HG02571 (cell line): Measurements from ENCODE around the gene SKI.
"Not testable (repeated sequence)": the region's sequence is repeated elsewhere in the genome, so short reads cannot be mapped to it uniquely, and the experiment has no call there.

Experiments
- ATAC-seq: cut with Tn5 transposase; IDR thresholded peaks from one replicate; pipeline ENCODE4 v1.9.1; 2021; ENCODE audit warnings: mild to moderate bottlenecking, moderate library complexity; ENCODE audit not compliant: unreplicated experiment

Gene SKI

DNA sequence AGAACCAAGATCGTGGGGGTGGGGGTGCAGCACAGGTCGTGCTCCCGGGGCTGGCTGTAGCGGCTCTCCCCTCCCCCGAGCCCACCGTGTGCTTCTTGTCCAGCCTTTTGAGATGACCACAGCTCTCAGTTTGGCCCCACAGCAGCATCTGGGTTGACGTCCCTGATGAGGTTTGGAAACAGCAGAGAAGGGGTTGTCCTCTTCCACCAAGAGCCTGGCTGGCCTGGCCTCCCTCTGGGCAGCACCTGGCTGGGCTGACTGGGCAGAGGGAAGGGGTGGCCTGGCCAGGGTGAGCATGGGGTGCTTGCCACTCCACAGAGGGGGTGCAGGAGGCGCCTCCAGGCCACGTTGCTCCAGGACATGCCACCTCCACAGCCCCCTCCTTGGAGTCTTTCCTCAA lies 61.5 kb downstream of the SKI start:
- no peak for ATAC-seq

DNA sequence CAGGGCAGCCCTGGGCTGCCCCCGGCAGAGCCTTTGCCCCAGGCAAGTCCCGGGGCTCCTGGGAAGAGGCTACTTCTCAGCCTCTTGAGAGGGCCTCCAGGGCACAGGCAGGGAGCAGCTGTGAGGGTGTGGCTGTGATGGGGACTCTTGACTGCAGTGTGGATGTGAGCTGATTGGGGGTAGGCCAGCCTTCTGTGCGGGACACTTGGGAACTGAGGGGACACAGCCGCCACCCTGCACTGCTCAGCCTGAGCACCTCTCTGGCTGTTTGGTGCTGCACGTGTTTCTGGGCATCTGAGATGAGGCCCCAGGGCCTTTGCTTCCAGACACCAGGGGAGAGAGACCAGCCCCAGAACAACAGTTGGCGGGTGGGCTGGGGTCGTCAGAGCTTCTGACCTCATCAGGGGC lies 62.1 kb downstream of the SKI start:
- peak; percentile 26 for ATAC-seq

DNA sequence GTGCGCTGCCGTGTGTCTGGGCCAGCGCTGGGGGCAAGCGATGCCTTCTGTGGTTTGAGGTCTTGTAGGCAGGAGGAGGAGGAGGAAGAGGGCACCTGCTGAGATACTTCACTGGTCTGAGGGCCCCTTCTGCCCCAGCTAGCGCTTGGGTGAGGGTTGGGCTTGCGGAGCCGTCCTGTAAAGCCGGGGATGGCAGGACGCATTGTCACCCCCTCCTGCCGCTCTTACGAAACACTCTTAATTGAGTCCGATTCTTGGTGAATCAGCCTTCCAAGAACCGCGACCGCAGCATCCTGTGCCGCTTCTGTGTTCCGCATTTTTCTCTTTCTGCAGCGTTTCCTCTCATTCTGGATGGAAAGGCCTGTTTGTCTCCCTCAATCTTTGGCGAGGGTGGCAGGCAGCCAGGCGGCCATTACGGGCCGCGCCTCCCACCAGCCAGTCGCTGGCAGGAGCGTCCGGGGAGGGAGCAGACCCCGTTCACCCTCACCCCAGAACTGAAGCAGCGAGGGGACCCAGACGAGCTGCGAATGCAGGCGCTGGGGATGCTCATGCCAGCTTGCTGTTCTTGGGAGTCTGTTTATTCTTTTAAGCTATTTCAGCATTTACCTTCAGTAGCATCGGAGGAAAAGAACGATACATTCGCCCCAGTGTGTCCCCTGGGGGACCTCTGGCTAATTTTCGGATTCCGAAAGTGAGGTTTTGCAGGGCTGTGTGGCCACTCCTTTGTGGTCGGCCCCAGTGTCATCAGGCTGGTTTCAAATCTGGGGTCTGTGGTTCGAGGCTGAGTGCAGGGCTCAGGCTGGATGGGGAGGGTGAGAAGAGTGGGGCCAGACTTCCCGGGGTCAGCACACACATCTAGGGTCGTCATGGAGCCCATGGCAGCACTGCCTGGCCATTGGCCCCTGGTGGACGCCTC lies 62.7 kb downstream of the SKI start:
- peak; percentile 47 for ATAC-seq

DNA sequence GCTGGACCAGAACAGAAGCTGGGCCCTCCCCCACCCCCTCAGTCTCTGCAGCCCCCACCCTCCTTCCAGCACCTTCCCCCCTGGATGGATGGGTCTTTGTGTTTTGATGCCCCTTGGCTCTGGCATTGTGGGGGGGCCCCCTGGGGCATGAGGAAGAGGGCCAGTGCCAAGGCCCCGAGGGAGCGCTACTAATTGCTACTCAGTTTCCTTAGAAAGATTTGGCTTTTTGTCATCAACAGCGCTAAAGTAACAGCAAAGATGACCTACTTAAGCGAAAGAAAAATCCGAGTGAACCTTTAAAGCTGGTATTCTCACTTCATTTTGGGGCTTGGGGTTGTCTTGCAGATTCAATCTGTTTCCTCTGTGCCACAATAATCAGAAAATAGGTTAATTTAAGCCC lies 63.5 kb downstream of the SKI start:
- ATAC-seq = no peak

DNA sequence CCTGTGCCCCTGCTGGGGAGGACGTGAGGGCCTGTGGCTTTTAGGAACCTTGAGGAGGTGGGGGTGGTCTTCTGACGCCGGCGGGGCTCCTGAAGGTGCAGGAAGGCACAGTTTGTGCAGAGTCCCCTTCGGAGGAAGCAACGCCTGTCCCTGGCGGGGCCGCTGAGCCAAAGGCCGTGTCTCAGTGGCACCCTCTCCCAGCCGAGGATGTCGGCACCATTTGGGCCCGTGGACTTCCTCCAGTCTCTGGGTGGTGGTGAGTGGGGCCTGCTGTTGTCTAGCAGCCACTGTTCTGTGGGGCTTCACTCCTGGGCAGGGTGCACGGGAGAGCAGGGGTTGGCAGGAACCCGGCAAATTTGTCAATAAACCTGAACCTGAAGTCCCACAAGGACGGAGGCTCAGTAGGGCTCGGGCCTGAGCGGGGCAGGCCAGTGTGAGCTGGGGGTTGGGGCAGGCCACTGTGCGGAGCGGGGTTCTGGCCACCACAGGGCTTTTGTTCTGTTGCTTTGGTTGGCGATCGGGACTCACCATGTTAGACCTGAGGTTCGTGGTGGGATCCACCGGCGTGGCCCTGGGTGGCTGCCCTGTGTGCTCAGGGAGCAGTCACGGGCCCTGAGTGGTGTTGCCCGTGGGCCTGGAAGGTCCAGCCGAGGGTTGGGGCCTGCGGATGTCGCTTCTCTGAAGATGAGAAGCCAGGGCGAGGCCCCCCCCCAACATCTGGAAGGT lies 64.8 kb downstream of the SKI start:
- no peak for ATAC-seq

DNA sequence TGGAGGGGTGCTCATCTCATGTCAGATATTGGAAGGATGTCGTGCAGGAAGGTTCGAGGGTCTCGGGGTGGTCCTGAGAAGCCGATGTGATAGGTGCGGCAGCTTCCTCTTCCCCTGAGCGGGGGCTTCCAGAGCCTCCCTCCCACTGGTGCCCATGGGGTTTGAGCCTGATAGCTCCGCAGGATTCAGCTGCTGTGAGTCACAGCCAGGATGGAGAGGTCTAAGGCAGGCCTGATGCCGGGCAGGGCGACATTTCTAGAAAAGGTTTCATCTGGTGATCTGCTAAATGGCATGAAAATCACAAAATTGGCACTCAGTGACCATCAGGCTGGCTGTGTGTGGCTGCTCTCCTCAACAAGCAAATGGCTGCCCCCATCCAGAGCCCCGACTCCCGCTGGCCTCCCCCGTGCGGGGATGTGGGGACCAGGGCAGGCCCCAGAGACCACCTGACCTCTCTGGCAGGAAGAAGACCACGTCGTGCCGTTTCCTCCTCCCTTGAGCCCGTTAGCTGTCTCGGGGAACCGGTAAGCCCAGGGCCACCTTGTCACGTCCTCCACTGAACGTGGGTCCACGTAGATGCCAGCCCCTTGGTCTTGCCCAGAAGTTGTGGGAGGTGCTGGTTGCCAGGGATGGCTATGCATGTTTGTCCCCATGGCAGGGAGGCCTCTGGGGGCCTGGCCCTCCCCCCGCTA lies 66.1 kb downstream of the SKI start:
- no peak for ATAC-seq

DNA sequence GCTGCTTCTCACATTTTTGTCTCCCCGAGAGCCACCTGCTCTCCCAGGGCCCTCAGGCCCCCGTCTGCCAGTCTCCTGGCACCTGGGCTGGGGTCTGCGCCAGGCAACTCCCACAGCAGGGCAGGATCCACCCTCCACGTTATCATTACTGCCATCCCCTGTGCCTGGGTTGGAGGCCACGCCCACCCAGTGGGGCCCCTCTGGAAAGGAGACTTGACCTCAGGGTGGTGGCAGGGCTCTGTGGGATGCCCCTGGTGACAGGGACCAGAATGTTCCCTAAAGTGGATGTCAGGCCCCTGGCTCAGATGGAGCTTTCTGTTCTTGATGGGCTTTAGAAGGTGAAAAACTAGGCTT lies 66.6 kb downstream of the SKI start:
- ATAC-seq = no peak

DNA sequence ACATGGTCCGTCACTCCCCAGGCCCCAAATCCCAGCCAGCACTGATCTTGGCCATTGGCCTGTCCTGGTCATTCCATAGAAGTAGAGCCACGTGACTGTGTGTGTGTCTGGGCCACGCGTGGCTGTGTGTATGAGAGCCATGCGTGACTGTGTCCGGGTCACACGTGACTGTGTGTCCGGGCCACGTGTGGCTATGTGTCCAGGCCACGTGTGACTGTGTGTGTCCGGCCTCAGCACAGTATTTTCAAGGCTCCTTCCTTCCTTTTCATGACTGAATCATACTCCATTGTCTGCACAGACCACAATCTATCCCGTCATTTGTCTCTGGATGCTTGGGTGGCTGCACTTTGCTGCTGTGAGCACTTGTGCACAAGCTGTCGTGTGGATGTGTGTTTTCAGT lies 67.4 kb downstream of the SKI start:
- no peak for ATAC-seq

DNA sequence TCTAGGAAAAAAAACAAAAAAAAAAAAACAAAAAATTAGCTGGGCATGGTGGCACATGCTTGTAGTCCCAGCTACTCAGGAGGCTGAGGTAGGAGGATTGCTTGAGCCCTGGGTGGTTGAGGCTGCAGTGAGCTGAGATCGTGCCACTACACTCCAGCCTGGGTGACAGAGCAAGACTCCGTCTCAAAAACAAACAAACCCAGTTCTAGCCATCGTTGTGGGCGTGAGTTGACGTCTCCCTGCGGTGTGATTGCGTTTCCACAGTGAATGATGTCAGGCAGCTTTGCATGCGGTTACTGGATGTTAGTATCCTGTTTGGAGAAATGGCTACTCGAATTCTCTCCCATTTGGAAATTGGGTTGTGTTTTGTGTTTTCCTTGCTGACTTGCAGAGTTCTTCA lies 68.1 kb downstream of the SKI start:
- not testable (repeated sequence) for ATAC-seq

DNA sequence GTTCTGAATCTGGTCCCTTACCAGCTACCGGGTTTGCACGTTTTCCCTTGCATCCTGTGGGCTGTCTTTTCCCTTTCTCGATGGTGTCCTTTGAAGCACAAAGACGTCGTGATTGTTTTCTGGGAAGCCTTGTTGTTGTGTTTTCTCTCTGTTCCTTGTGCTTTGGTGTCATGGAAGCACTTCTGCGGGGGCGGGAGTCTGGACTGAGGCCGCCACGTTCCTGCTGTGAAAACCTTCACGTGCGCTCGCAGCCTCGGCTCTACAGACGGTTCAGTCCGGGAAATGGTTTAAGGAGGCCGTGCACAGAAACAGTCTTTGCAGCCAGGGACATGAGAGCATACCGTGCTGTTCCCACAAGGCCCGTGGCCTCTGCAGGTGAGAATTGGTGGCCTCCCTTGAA lies 68.5 kb downstream of the SKI start:
- no peak for ATAC-seq

DNA sequence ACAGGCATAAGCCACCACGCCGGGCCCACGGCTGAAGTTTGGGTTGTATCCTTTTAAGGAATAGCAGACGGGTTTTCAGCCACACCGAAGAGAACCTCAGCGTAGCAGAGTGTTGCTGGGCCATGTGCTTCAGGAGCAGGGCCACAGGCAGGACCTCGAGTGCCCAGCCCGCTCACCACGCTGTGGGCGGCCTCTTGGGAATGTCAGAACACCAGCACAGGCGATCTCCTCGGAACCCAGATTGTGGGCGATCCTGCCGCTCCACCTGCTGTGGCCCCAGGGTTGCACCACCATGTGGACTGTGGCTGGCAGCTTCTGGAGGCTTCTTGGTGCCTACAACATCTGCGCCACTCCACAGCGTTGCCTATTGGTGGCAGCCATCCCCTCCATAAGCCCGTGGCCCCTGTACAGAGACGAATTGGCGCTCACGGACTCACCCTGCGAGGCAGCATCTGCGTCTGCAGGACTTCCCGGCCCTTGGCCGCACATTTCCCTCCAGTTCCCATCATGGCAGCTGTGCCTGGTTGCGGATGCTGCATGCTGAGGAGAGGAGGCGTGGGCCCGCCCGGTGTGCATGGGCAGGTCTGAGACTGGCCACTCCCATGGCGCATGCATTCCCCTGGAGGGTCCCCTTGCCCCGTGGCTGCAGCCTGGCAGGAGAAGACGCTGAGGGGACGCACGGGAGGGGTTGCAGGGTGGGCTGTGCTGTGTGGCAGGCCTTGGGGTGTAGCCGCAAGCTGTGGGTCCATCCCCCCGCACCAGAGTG lies 69.3 kb downstream of the SKI start:
- no peak for ATAC-seq

DNA sequence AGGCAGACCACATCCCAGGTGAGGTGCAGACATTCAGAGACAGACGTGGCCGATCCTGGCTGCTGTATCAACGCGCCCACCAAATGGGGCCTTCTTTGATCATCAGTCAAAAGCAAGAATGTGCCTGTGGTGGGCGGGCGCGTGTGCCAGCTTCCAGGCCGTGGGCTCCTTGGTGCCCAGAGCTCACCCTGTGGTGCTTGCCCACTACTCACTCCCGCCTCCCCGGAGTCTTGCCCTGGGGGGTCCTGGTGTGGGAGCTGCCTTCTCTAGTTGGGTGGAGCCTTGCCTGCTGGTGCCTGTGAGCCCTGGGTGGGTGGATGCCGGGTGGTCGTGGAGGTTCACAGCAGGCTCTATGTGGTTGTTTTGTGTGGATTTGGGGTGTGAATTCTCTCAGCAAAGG lies 70.6 kb downstream of the SKI start:
- ATAC-seq = no peak

DNA sequence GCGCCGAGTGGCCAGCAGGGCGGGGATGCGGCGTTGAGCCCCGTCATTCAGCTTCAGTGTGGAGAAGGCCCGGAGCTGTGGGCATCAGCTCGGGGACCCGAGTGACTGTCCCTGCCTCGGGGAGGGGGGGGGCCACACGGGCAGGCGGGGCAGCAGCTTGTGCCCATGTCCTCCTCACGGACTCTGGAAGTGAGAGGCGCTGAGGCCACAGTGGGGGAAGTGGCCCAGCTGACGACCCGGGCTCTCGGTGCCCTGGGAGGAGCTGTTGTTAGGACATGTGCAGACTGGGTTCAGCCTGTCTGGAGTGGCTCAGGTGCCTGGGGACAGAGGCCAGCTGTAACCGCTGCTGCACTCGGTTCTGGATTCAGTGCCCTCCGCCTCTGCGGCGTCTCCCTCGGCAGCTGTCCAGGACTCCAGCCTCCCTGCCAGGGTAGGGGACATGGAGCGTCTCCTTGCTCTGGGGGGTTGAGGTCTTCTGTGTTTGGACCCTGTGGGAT lies 71.1 kb downstream of the SKI start:
- no peak for ATAC-seq

DNA sequence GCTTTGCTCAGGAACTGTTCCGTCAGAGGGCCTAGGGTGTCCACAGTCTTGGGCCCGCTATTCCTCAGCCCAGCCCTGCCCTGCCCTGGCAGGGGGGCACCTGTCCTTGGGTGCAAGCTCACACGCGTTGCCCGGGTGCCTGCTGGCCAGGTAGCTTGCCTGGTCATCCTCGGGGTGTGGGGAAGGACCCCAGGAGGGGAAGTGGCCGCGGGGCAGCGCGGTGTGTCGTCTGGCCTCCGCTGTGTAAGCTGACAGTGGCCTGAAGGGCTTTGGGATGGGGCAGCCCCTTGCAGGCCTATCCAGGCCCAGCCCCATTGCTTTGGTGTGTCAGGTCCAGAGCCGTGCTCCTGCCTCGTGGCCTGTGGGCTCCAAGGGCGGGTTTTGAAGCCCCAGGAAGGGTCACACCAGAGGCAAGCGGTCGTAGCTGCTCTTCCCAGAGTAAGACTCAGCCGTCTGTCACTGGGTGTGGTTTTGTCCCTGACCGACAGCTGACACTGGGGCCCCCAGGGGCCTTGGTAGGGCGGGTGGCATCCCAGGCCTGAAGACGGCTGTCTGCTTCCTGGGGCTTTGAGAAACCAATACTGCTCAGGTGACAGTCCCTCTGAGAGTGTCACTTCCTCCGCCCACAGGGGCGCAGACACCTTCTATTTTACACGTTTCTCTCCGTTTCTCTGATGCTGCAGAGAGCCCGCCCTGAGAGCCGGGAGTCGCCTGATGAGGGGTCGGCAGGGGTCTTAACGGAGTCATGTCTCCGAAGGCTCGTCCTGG lies 72.1 kb downstream of the SKI start:
- ATAC-seq = peak; percentile 79

DNA sequence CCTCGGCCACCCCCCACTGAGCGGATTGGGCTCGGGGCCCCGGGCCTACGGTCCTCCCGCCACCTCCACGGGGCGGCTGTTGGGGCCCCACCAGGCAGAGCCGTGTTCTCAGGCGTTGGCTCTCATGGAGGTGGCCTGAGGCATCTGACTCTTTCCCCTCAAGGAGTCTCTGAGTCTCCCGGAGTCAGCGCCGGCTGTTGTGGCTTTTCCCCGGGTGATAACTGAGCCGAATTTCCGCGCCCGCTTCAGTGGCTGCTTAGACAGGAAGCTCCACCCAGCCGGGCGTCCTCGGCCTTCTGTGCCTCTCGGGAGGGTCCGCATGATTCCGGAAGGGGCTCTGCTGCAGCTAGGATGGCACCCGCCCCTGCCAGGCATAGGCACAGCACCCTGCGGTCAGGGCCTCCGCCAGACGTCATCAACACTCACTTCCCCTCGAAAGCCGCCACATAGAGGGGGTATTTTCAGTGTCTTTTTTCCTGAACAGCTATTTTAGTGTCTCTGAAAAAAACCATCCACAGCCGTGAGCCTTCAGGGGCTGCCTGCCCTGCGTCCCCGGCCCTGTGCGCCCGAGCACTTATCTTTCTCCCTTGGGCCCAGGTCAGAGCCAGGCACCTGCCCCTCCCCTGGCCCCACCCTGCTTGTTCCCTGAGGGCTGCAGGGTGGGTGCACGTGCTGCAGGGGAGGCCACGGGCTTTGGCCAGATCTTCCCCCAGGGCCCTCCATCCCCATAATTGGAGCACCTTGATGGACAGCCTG lies 72.9 kb downstream of the SKI start:
- ATAC-seq = peak; percentile 51

DNA sequence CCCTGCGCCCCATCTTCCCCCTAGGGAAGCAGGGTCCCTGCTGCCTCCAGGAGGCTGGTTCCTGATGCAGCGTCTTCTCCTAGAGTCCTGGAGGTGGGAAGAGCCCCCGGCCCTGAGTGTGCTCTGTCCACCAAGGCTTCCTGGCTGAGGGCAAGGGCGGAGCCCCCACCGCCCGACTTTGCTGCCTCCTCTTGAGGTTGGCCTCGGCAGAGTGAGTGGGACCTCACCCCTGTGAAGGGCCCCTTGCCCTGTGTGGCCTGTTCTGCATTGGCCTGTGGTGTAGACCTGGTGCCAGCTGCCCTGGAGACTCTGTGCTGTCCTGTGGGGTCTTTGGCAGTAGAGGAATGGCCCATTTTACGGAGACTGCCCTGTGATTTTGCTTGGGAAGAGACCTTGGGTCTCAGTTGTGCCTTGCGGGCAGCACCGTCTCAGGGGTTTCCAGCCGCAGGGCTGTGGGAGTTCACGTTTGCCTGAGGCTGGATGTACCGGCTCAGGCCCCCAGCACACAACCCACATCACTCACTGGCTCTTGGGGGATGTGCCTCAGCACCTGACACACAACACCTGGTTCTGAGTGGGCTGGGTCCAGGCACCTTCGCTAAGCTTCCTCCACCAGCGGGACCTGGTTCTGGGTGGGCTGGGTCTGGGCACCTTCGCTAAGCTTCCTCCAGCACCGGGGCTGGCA lies 73.6 kb downstream of the SKI start:
- no peak for ATAC-seq

DNA sequence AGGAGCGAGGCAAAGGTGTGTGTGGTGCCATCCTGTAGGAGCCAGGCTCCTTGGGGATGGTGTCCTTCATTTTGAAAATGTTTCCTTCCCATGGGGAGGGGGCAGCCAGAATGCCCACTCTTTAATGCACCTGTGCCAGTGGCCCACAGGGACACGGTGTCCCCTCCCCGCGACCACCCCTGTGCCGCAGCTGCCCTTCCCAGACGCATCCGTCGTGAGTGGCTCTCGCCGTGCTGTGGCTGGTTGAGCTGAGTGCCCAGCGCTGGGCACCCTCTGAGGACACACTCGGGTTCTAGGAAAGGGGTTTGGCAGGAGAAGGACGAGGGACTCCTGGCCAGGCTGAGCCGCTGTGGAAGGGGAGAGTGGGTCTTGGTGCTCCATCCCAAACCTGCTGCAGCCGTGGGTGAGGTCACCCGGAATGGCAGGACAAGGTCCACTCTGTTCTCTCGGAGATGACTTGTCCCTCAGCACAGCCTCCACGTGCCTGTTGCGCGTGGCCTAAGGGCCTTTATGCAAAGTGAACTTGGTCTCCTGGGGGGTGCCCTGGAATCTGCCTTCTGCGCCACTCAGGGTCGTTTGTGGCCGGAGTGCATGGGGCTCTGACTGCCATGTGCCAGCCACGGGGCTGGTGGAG lies 74.3 kb downstream of the SKI start:
- no peak for ATAC-seq

DNA sequence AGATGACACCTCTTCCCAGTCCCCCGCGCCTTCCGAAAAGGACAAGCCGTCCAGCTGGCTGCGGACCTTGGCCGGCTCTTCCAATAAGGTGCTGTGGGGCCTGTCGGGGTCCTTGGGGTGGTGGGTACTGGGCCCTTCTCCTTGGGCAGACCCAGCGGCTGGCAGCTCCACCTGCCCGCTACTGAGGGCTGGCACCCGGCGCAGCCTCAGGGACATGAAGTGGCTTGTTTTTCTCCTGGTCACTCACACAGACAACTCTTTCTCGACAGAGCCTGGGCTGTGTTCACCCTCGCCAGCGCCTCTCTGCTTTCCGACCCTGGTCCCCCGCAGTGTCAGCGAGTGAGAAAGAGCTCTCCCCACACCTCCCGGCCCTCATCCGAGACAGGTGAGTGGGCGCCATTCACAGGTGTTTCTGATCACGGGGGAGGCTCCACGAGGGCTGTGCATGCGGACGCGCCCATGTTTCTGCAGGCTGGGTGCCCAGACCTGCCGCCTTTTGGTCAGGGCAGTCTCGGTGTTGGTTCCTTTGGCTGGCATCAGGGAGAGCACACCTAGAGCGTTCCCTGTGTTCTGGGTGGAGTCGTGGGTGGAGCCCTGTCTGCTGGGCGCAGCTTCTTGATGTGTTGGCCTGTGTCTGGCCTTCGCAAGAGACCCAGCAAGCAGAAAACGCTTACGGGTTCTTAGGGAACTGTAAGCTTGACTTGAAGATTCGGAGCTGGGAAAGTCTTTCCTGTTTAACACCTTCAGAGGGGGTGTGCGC lies 75.1 kb downstream of the SKI start:
- ATAC-seq = no peak
